A673 (cell line): ENCODE data around the gene VANGL2. TPM values are rescaled to one million over a fixed set of nuclear protein-coding genes. Genes with fewer than 3 reads are reported as not detected.

Experiments used
- BruUV-seq: library from RNA; stranded (reverse); fragments of 400-500 nt; replicated peaks from 2 replicates; lab custom pipeline; 2021; lab: Mats Ljungman, UMichigan
- CTCF ChIA-PET: fragments of 300-600 bp; sonication (Branson Sonifier 250); formaldehyde crosslinking; loops from one replicate; lab custom pipeline; 2022; ENCODE audit warnings: antibody characterized with exemption; lab: Charles Lee
- POLR2A ChIA-PET: fragments of 300-600 bp; sonication (Branson Sonifier 250); formaldehyde crosslinking; loops from one replicate; lab custom pipeline; 2022; ENCODE audit warnings: antibody characterized with exemption; ENCODE audit not compliant: low non-redundant PET; lab: Charles Lee
- DNase-seq: peaks from one replicate; pipeline ENCODE4 v3.0.0-alpha.2; 2015; ENCODE audit warnings: low spot score
- H3K27ac ChIP-seq: fragments of 200-600 bp; sonication (generic); 2 replicates; pipeline ENCODE4 v1.5.1; 2016; ENCODE audit warnings: mixed run types, low read depth, mild to moderate bottlenecking, mixed read lengths, antibody characterized with exemption, low read length; ENCODE audit not compliant: poor library complexity, severe bottlenecking
- H3K27me3 ChIP-seq: fragments of 200-600 bp; sonication (generic); replicated peaks from 2 replicates; pipeline ENCODE4 v1.6.1; 2017; ENCODE audit warnings: mixed run types, low read depth, mild to moderate bottlenecking, mixed read lengths, antibody characterized with exemption, low read length; ENCODE audit not compliant: insufficient read depth, poor library complexity
- H3K36me3 ChIP-seq: fragments of 200-600 bp; sonication (generic); 2 replicates; pipeline ENCODE4 v1.6.1; 2016; ENCODE audit warnings: mixed run types, mild to moderate bottlenecking, mixed read lengths, antibody characterized with exemption, low read length; ENCODE audit not compliant: insufficient read depth, poor library complexity, severe bottlenecking
- H3K4me1 ChIP-seq: fragments of 200-600 bp; sonication (generic); 2 replicates; pipeline ENCODE4 v1.6.1; 2017; ENCODE audit warnings: mixed run types, mild to moderate bottlenecking, mixed read lengths, antibody characterized with exemption, low read length; ENCODE audit not compliant: insufficient read depth, poor library complexity, severe bottlenecking
- H3K4me3 ChIP-seq: fragments of 200-600 bp; sonication (generic); 2 replicates; pipeline ENCODE4 v1.5.1; 2016; ENCODE audit warnings: low read depth, mixed run types, mild to moderate bottlenecking, mixed read lengths, low read length; ENCODE audit not compliant: poor library complexity, severe bottlenecking
- H3K9me3 ChIP-seq: fragments of 200-600 bp; sonication (generic); 2 replicates; pipeline ENCODE4 v1.6.1; 2016; ENCODE audit warnings: mixed run types, low read depth, mild to moderate bottlenecking, mixed read lengths, antibody characterized with exemption, low read length; ENCODE audit not compliant: poor library complexity, severe bottlenecking
- EZH2 ChIP-seq: fragments of 200-600 bp; sonication (generic); IDR thresholded peaks from 2 replicates; pipeline ENCODE4 v1.6.1; 2017; ENCODE audit warnings: borderline replicate concordance, low read depth, mild to moderate bottlenecking, mixed read lengths, antibody characterized with exemption, low read length; ENCODE audit not compliant: poor library complexity, severe bottlenecking
- intact Hi-C: fragments of 100-400 bp; cut with micrococcal nuclease; formaldehyde crosslinking; loops from one replicate; pipeline ENCODE4 v1.10.0; 2022; ENCODE audit not compliant: unreplicated experiment
- total RNA-seq: library from RNA; stranded (reverse); gene quantifications from 2 replicates; pipeline ENCODE4 v1.2.3, GENCODE V29; 2021
- TF ChIP-seq, protein P1 (sequence below): fragments of 300-800, 200-600 bp; sonication (generic); conservative IDR thresholded peaks from 2 replicates; pipeline ENCODE4 v1.5.1; 2017; ENCODE audit warnings: low read depth, mild to moderate bottlenecking, antibody characterized with exemption, low read length, moderate library complexity, mixed read lengths

Gene VANGL2
- total RNA-seq, 1 experiment from 2014 or later, result 20.9 TPM

GRCh38 chr1:160371756-160372155, 28.6 kb upstream of the VANGL2 start:
- Histone ChIP-seq H3K9me3 (no peaks in the 10 kb centered on the region), H3K4me3 (no peak overlapping the region), H3K27me3 (no peaks in the 10 kb centered on the region), H3K4me1 (peaks cover 20% of the 10 kb centered on the region), H3K36me3 (no peaks in the 10 kb centered on the region), H3K27ac (no peak overlapping the region)
- DNase-seq, result no peak
- POLR2A ChIA-PET, result no interaction called here
- CTCF ChIA-PET, result no interaction called here
- intact Hi-C loops, result no loop called here
- TF ChIP-seq EZH2, result no peak
- TF ChIP-seq, protein P1, sequence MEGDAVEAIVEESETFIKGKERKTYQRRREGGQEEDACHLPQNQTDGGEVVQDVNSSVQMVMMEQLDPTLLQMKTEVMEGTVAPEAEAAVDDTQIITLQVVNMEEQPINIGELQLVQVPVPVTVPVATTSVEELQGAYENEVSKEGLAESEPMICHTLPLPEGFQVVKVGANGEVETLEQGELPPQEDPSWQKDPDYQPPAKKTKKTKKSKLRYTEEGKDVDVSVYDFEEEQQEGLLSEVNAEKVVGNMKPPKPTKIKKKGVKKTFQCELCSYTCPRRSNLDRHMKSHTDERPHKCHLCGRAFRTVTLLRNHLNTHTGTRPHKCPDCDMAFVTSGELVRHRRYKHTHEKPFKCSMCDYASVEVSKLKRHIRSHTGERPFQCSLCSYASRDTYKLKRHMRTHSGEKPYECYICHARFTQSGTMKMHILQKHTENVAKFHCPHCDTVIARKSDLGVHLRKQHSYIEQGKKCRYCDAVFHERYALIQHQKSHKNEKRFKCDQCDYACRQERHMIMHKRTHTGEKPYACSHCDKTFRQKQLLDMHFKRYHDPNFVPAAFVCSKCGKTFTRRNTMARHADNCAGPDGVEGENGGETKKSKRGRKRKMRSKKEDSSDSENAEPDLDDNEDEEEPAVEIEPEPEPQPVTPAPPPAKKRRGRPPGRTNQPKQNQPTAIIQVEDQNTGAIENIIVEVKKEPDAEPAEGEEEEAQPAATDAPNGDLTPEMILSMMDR, result no peak
- no TSS peak for BruUV-seq

DNA sequence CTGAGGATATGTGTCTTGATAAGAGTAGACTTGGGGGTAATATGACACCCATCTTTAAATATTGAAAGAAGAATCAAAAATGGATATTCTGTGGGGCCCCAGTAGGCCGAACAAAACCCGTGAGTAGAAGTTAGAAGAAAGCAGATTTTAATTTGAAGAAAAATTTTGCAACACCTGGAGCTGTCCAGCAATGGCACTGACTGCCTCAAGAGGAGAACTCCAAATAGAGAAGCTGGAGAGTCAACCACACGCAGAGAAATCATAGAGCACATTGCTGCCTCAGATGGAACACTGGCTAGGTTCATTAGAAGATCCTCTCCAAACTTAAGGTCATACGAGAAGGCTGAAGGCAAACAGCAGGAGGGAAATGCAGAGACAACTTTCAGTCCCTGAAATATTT, 26.7 kb upstream of the VANGL2 start:
- ChIA-PET CTCF (no interaction called here), POLR2A (no interaction called here)
- Histone ChIP-seq H3K27me3 (no peaks in the 10 kb centered on the region), H3K4me3 (no peak overlapping the region), H3K36me3 (no peaks in the 10 kb centered on the region), H3K27ac (no peak overlapping the region), H3K9me3 (no peaks in the 10 kb centered on the region), H3K4me1 (peaks cover 20% of the 10 kb centered on the region)
- intact Hi-C loops, result no loop called here
- TF ChIP-seq, protein P1, result no peak
- no peak for TF ChIP-seq EZH2
- no peak for DNase-seq
- BruUV-seq, result no TSS peak

GRCh38 chr1:160374306-160375110, 25.9 kb upstream of the VANGL2 start:
- H3K4me1 ChIP-seq, result peaks cover 20% of the 10 kb centered on the region
- no TSS peak for BruUV-seq
- no peaks in the 10 kb centered on the region for H3K27me3 ChIP-seq
- POLR2A ChIA-PET, result no interaction called here
- H3K36me3 ChIP-seq, result no peaks in the 10 kb centered on the region
- TF ChIP-seq, protein P1, result no peak
- no peak for TF ChIP-seq EZH2
- DNase-seq, result peak; percentile 29
- no peak overlapping the region for H3K4me3 ChIP-seq
- intact Hi-C loops, result loop anchor here (5.0 kb wide), 1 partner anchor 87 kb away; the partner anchor contains the start of gene PEX19
- H3K27ac ChIP-seq, result no peak overlapping the region
- no peaks in the 10 kb centered on the region for H3K9me3 ChIP-seq
- CTCF ChIA-PET, result no interaction called here
